Measurements from ENCODE around the gene LIPN. TPM values are rescaled to one million over a fixed set of nuclear protein-coding genes. Genes with fewer than 3 reads are reported as not detected.

LIPN gene
- total RNA-seq, 4 donors from 2014 or later = not detected

GRCh38 chr10:88826388-88826787, 66.6 kb downstream of the LIPN start:
- no peaks in the 10 kb centered on the region for H3K9me3 ChIP-seq
- in situ Hi-C loops (cut with MboI; ENCODE audit: low sequenced_read_pairs in 4 of 4) (loop anchor here in 2 of 4 donors (25.0 kb wide), 1 partner anchor 386 kb away; the partner anchor contains the start of gene CH25H (in 2 of the 2)), intact Hi-C loops (cut with DNase I; ENCODE audit: low total_unique reads) (no loop called here)
- H3K4me1 ChIP-seq = no peaks in the 10 kb centered on the region
- ATAC-seq (no peak), DNase-seq (no peak)
- no peak overlapping the region for H3K27ac ChIP-seq
- TF ChIP-seq POLR2A (IDR thresholded peaks at IDR 0.05) (no peak), CTCF (IDR thresholded peaks at IDR 0.05 in 4 of 5, conservative IDR thresholded peaks at IDR 0.05 in 1 of 5) (no peak)
- no peaks in the 10 kb centered on the region for H3K36me3 ChIP-seq
- no peak overlapping the region for H3K4me3 ChIP-seq
- H3K27me3 ChIP-seq = no peaks in the 10 kb centered on the region

GRCh38 chr10:88827671-88828070, 67.9 kb downstream of the LIPN start:
- TF ChIP-seq CTCF (IDR thresholded peaks at IDR 0.05 in 4 of 5, conservative IDR thresholded peaks at IDR 0.05 in 1 of 5) = no peak
- no peak for TF ChIP-seq POLR2A (IDR thresholded peaks at IDR 0.05)
- DNase-seq (no peak), ATAC-seq (no peak)
- Histone ChIP-seq H3K36me3 (no peaks in the 10 kb centered on the region), H3K27me3 (no peaks in the 10 kb centered on the region), H3K9me3 (no peaks in the 10 kb centered on the region), H3K4me3 (no peak overlapping the region), H3K27ac (no peak overlapping the region), H3K4me1 (no peaks in the 10 kb centered on the region)
- intact Hi-C loops (cut with DNase I; ENCODE audit: low total_unique reads) = no loop called here
- in situ Hi-C loops (cut with MboI; ENCODE audit: low sequenced_read_pairs in 4 of 4) = loop anchor here in 2 of 4 donors (25.0 kb wide), 1 partner anchor 385 kb away; the partner anchor contains the start of gene CH25H (in 2 of the 2)

GRCh38 chr10:88828310-88828709, 68.5 kb downstream of the LIPN start:
- in situ Hi-C loops (cut with MboI; ENCODE audit: low sequenced_read_pairs in 4 of 4) = loop anchor here in 2 of 4 donors (25.0 kb wide), 1 partner anchor 384 kb away; the partner anchor contains the start of gene CH25H (in 2 of the 2)

More at GRCh38 chr10:88828310-88828709, 68.5 kb downstream of the LIPN start:
- intact Hi-C loops (cut with DNase I; ENCODE audit: low total_unique reads) = no loop called here
- Histone ChIP-seq H3K9me3 (no peaks in the 10 kb centered on the region), H3K27me3 (no peaks in the 10 kb centered on the region), H3K27ac (no peak overlapping the region), H3K4me1 (no peaks in the 10 kb centered on the region), H3K4me3 (no peak overlapping the region), H3K36me3 (no peaks in the 10 kb centered on the region)
- ATAC-seq = no peak
- TF ChIP-seq POLR2A (IDR thresholded peaks at IDR 0.05) = no peak
- no peak for TF ChIP-seq CTCF (IDR thresholded peaks at IDR 0.05 in 4 of 5, conservative IDR thresholded peaks at IDR 0.05 in 1 of 5)
- no peak for DNase-seq

Other genes starting within 250 kb of the LIPN start
- gene RNLS, start 176.7 kb upstream of the LIPN start, total RNA-seq = 10 to 100 TPM in 2 of 4 donors, 1 to 10 TPM in 2; 8.1 to 17.5 (median 9.7) TPM
- under 1 TPM in 2 of 4 donors, not detected in 2; 0.09 to 0.15 TPM for gene LIPJ, start 173.3 kb upstream of the LIPN start, total RNA-seq
- gene LIPF, start 95.6 kb upstream of the LIPN start, total RNA-seq = under 1 TPM in 1 of 4 donors, not detected in 3; 0.36 TPM
- gene LIPK, start 53.8 kb upstream of the LIPN start, total RNA-seq = not detected
- not detected for gene LIPM, start 42.7 kb downstream of the LIPN start, total RNA-seq
- gene ANKRD22, start 91.8 kb downstream of the LIPN start, total RNA-seq = not detected
- 1 to 10 TPM in 2 of 4 donors, under 1 TPM in 2; 0.72 to 1.4 (median 1.0) TPM for gene STAMBPL1, start 120.2 kb downstream of the LIPN start, total RNA-seq
- gene ACTA2, start 192.8 kb downstream of the LIPN start, total RNA-seq = 100 to 1,000 TPM in 1 of 4 donors, 10 to 100 TPM in 3; 23.4 to 119 (median 74.2) TPM
- 1 to 10 TPM; 2.7 to 5.9 (median 4.9) TPM for gene FAS, start 230.8 kb downstream of the LIPN start, total RNA-seq

Measured in gastrocnemius medialis (tissue), 4 donors.